Uterus (tissue), 2 donors: ENCODE data around the gene RNF19B.

Source experiments
- CTCF ChIP-seq, 4 experiments: fragments of 200-600 bp in 2 of 4; fragments of 450-650 bp in 2 of 4; sonication (generic) in 2 of 4; IDR thresholded peaks; one replicate each; pipeline ENCODE4 v1.5.1; 2016 to 2019; ENCODE audit warnings: antibody characterized with exemption in 4 of 4, mild to moderate bottlenecking in 2 of 4, moderate library complexity in 1 of 4
- POLR2A ChIP-seq, 2 donors: fragments of 450-650 bp; IDR thresholded peaks; one replicate each; pipeline ENCODE4 v1.6.1; 2016; ENCODE audit warnings: antibody characterized with exemption in 2 of 2, mild to moderate bottlenecking in 1 of 2, moderate library complexity in 1 of 2

GRCh38 chr1:32926562-32926961 is 38.0 kb downstream of the RNF19B start:
- no peak for TF ChIP-seq CTCF (IDR thresholded peaks at IDR 0.05)
- no peak for TF ChIP-seq POLR2A (IDR thresholded peaks at IDR 0.05)
